Measurements from ENCODE around the gene GMPS. TPM values are rescaled to one million over a fixed set of nuclear protein-coding genes. Genes with fewer than 3 reads are reported as not detected.

The GMPS gene
- total RNA-seq, 1 experiment from 2014 or later = 137 TPM

DNA sequence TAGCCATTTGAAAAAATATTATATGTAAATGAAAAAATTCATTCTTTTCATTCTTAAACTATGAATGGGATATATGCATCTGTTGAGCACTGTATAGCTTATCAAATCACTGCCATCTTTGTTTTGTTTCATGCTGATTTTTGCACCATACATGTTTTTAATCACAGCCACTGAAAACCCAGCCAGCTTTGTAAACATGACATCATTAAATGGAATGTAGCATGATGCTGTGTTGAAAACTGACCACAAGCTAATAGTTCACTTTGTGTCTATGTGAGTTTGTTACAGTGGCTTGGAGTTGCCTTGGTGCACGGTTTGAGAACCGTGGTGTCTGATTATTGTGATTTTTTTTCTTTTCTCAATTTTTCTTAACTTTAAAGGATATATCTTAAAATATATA lies 75.7 kb downstream of the GMPS start:
- H3K9me3 ChIP-seq (ENCODE audit: control insufficient read depth, insufficient read depth, low read depth, low read length) = no peaks in the 10 kb centered on the region
- no peak for ATAC-seq
- intact Hi-C loops (cut with micrococcal nuclease; ENCODE audit: unreplicated experiment) = no loop called here
- H3K27me3 ChIP-seq (ENCODE audit: control insufficient read depth, insufficient read depth, low read length) = no peaks in the 10 kb centered on the region
- peak; percentile 25 for DNase-seq (ENCODE audit: low read depth, low spot score)
- H3K4me1 ChIP-seq (ENCODE audit: control insufficient read depth, insufficient read depth, low read length) = no peaks in the 10 kb centered on the region
- ChIA-PET POLR2A (no interaction called here), CTCF (no interaction called here)
- BruUV-seq (replicated peaks) = no TSS peak
- no peak overlapping the region for H3K27ac ChIP-seq (ENCODE audit: low read length)
- TF ChIP-seq, protein P1, sequence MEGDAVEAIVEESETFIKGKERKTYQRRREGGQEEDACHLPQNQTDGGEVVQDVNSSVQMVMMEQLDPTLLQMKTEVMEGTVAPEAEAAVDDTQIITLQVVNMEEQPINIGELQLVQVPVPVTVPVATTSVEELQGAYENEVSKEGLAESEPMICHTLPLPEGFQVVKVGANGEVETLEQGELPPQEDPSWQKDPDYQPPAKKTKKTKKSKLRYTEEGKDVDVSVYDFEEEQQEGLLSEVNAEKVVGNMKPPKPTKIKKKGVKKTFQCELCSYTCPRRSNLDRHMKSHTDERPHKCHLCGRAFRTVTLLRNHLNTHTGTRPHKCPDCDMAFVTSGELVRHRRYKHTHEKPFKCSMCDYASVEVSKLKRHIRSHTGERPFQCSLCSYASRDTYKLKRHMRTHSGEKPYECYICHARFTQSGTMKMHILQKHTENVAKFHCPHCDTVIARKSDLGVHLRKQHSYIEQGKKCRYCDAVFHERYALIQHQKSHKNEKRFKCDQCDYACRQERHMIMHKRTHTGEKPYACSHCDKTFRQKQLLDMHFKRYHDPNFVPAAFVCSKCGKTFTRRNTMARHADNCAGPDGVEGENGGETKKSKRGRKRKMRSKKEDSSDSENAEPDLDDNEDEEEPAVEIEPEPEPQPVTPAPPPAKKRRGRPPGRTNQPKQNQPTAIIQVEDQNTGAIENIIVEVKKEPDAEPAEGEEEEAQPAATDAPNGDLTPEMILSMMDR (IDR thresholded peaks at IDR 0.05) = no peak
- TF ChIP-seq, protein P2, sequence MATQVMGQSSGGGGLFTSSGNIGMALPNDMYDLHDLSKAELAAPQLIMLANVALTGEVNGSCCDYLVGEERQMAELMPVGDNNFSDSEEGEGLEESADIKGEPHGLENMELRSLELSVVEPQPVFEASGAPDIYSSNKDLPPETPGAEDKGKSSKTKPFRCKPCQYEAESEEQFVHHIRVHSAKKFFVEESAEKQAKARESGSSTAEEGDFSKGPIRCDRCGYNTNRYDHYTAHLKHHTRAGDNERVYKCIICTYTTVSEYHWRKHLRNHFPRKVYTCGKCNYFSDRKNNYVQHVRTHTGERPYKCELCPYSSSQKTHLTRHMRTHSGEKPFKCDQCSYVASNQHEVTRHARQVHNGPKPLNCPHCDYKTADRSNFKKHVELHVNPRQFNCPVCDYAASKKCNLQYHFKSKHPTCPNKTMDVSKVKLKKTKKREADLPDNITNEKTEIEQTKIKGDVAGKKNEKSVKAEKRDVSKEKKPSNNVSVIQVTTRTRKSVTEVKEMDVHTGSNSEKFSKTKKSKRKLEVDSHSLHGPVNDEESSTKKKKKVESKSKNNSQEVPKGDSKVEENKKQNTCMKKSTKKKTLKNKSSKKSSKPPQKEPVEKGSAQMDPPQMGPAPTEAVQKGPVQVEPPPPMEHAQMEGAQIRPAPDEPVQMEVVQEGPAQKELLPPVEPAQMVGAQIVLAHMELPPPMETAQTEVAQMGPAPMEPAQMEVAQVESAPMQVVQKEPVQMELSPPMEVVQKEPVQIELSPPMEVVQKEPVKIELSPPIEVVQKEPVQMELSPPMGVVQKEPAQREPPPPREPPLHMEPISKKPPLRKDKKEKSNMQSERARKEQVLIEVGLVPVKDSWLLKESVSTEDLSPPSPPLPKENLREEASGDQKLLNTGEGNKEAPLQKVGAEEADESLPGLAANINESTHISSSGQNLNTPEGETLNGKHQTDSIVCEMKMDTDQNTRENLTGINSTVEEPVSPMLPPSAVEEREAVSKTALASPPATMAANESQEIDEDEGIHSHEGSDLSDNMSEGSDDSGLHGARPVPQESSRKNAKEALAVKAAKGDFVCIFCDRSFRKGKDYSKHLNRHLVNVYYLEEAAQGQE (IDR thresholded peaks at IDR 0.05; ENCODE audit: insufficient read depth in 1 of 2, low read depth in 2 of 2, low read length in 1 of 2) = no peak
- TF ChIP-seq SIN3A (IDR thresholded peaks at IDR 0.05; ENCODE audit: borderline replicate concordance, insufficient read depth, low read depth, low read length) (no peak), TCF7L2 (IDR thresholded peaks at IDR 0.05; ENCODE audit: low read depth, low read length) (no peak)
- in situ Hi-C loops (cut with HindIII; ENCODE audit: low pct_unique_long_range_greater_than_20kb, low sequenced_read_pairs) = no loop called here
- peaks cover 2% of the 10 kb centered on the region for H3K36me3 ChIP-seq (ENCODE audit: control insufficient read depth, insufficient read depth, low read length)
- H3K4me3 ChIP-seq (ENCODE audit: low read depth in 2 of 2, low read length in 2 of 2) = no peak overlapping the region

DNA sequence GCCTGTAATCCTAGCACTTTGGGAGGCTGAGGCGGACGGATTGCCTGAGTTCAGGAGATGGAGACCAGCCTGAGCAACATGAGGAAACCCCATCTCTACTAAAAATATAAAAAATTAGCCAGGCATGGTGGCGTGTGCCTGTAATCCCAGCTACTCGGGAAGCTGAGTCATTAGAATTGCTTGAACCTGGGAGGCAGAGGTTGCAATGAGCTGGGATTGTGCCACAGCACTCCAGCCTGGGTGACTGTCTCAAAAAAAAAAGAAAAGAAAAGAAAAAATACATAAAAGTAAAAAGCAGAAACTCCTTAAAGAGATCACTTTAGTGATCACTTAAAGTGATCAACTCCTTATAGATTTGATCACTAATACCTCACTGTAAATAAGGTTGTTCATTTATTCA lies 78.0 kb downstream of the GMPS start:
- H3K4me1 ChIP-seq (ENCODE audit: control insufficient read depth, insufficient read depth, low read length) = no peaks in the 10 kb centered on the region
- no TSS peak for BruUV-seq (replicated peaks)
- intact Hi-C loops (cut with micrococcal nuclease; ENCODE audit: unreplicated experiment) = no loop called here
- CTCF ChIA-PET = no interaction called here
- no peaks in the 10 kb centered on the region for H3K9me3 ChIP-seq (ENCODE audit: control insufficient read depth, insufficient read depth, low read depth, low read length)
- no peaks in the 10 kb centered on the region for H3K27me3 ChIP-seq (ENCODE audit: control insufficient read depth, insufficient read depth, low read length)
- TF ChIP-seq POLR2AphosphoS5 (IDR thresholded peaks at IDR 0.05; ENCODE audit: low read depth, low read length) (no peak), SIN3A (IDR thresholded peaks at IDR 0.05; ENCODE audit: borderline replicate concordance, insufficient read depth, low read depth, low read length) (no peak), TCF7L2 (IDR thresholded peaks at IDR 0.05; ENCODE audit: low read depth, low read length) (no peak)
- TF ChIP-seq, protein P2 (IDR thresholded peaks at IDR 0.05; ENCODE audit: insufficient read depth in 1 of 2, low read depth in 2 of 2, low read length in 1 of 2) = no peak
- TF ChIP-seq, protein P1 (IDR thresholded peaks at IDR 0.05) = no peak
- H3K36me3 ChIP-seq (ENCODE audit: control insufficient read depth, insufficient read depth, low read length) = peaks cover 2% of the 10 kb centered on the region; the same call in 1 of the 2 replicates
- ATAC-seq (no peak), DNase-seq (ENCODE audit: low read depth, low spot score) (no peak)
- H3K4me3 ChIP-seq (ENCODE audit: low read depth in 2 of 2, low read length in 2 of 2) = no peak overlapping the region
- H3K27ac ChIP-seq (ENCODE audit: low read length) = no peak overlapping the region
- POLR2A ChIA-PET = interaction anchor here (0.5 kb wide), 1 partner anchor 9 kb away, joined by 3 read pairs; no protein-coding TSS in a partner anchor
- in situ Hi-C loops (cut with HindIII; ENCODE audit: low pct_unique_long_range_greater_than_20kb, low sequenced_read_pairs) = no loop called here

All from Panc1 (cell line).